ENCODE data around the gene GOLGA8O.
"Not testable (repeated sequence)": the region's sequence is repeated elsewhere in the genome, so short reads cannot be mapped to it uniquely, and the experiment has no call there.

DNA sequence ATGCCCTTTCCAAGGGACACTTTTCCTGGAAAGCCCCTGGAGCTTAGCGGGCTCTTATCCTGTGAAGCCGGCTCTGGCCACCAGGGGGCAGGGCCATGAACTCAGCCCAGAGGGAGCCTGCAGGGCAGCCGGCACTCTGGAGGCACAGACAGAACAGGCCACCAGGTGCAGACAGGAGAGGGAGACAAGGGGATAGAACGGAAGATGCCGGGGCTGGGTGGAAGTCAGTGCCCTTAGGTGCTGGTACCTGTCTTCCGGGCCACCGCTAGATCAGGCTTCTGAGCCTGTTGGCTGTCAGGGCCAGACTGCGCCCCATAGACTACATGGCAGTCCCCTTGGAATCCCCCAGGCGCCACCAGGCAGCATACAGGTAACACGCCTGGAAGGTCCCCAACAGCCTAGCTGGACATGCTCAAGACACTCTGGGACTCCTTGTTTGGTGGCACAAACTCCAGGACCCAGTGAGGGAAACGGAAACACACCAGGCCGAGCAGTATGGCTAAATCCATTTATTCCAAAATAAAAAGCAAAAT is 14.9 kb downstream of the GOLGA8O start:
- TF ChIP-seq, protein P1, sequence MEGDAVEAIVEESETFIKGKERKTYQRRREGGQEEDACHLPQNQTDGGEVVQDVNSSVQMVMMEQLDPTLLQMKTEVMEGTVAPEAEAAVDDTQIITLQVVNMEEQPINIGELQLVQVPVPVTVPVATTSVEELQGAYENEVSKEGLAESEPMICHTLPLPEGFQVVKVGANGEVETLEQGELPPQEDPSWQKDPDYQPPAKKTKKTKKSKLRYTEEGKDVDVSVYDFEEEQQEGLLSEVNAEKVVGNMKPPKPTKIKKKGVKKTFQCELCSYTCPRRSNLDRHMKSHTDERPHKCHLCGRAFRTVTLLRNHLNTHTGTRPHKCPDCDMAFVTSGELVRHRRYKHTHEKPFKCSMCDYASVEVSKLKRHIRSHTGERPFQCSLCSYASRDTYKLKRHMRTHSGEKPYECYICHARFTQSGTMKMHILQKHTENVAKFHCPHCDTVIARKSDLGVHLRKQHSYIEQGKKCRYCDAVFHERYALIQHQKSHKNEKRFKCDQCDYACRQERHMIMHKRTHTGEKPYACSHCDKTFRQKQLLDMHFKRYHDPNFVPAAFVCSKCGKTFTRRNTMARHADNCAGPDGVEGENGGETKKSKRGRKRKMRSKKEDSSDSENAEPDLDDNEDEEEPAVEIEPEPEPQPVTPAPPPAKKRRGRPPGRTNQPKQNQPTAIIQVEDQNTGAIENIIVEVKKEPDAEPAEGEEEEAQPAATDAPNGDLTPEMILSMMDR (IDR thresholded peaks at IDR 0.05) = not testable (repeated sequence)
- not testable (repeated sequence) for TF ChIP-seq POLR2AphosphoS5, POLR2A (IDR thresholded peaks at IDR 0.05)
